ENCODE measurements around the gene DNAH3.

DNAH3 gene

DNA sequence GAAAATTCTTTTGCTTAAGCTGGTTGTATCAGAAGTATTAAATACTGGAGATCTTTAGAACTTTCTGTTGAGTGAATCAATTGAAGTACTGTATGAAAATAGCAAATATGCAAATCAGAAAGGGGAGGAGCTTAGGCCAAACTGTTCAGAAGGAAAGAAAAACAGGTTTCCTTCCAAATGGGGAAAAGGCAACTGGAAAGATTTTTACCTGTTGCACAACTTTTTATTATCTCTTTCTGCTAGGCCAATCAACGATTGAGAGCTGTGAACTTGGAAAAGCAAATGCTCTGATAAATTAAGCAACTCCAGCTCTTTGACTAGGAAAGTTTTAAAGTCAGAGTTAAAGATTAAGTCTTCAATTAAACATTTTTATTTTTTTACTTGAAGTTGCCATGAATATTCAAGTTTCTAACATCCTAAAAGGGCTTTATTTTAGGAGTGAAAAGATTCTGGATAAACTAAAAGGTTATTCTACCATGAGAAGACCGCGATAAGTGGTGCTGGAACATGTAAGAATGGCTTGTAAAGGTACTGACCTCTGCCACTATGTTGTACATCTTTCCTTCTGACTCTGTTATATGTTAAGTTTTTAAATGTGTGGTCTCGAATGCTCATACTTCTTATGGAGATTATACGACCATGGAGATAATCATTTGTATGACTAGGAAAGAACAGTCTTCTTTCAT is 266.9 kb downstream of the DNAH3 start:
- no peak for DNase-seq (ENCODE audit: low spot score)

Measured in germinal center (tissue), 1 donor.